ENCODE data around the gene ERN1. TPM values are rescaled to one million over a fixed set of nuclear protein-coding genes. Genes with fewer than 3 reads are reported as not detected.
"Not testable (repeated sequence)": the region's sequence is repeated elsewhere in the genome, so short reads cannot be mapped to it uniquely, and the experiment has no call there.

The ERN1 gene
- total and polyA plus RNA-seq, 3 donors from 2014 or later, result 7.0 to 13.0 (median 12.8) TPM

DNA sequence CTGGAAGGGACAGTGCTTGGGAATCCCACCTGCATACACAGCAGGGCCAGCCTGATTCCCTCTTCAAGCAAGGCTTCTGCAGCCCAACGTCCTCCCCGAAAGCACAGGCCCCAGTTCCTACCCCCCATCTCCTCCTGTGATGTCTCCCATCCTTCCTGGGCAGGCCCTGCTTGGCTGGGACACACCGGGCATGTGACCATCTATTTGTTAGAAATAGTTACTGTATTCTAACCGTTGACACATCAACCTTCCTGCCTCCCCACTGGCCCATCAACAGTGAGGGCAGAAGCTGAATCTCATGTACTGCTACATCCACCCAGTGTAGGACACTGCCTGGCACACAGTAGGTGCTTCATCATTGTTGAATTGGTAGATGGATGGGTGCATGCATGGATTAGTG lies 121.1 kb downstream of the ERN1 start:
- intact Hi-C loops (cut with DNase I; ENCODE audit: low total_unique reads), result no loop called here
- Histone ChIP-seq H3K9me3 (no peaks in the 10 kb centered on the region), H3K36me3 (ENCODE audit: low read depth, missing control alignments) (no peaks in the 10 kb centered on the region), H3K4me1 (no peaks in the 10 kb centered on the region), H3K4me3 (no peak overlapping the region), H3K27ac (no peak overlapping the region), H3K27me3 (no peaks in the 10 kb centered on the region)
- TF ChIP-seq POLR2A (IDR thresholded peaks at IDR 0.05), result no peak
- TF ChIP-seq, protein P1, sequence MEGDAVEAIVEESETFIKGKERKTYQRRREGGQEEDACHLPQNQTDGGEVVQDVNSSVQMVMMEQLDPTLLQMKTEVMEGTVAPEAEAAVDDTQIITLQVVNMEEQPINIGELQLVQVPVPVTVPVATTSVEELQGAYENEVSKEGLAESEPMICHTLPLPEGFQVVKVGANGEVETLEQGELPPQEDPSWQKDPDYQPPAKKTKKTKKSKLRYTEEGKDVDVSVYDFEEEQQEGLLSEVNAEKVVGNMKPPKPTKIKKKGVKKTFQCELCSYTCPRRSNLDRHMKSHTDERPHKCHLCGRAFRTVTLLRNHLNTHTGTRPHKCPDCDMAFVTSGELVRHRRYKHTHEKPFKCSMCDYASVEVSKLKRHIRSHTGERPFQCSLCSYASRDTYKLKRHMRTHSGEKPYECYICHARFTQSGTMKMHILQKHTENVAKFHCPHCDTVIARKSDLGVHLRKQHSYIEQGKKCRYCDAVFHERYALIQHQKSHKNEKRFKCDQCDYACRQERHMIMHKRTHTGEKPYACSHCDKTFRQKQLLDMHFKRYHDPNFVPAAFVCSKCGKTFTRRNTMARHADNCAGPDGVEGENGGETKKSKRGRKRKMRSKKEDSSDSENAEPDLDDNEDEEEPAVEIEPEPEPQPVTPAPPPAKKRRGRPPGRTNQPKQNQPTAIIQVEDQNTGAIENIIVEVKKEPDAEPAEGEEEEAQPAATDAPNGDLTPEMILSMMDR (IDR thresholded peaks at IDR 0.05), result no peak
- DNase-seq, result peak; percentile 8
- 63 to 72% methylated on average over 4 of the region's 4 CpGs for WGBS, 2 donors

DNA sequence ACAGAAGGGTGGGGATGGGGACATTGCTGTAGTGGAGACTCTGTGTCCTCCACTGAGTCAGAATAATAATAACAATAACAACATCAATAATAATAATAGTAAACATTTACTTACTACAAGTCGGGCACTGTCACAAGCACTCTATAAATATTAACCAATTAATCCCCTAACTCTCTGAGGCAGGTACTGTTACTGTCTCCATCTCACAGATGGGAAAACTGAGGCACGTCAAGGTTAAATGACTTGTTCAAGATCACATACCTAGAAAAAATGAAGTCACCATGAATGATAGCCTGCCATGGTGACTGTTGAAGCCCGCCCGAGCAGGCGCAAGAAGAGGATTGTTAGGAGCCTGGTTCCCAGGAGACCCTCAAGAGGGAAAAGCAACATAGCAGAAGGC lies 121.6 kb downstream of the ERN1 start:
- no peaks in the 10 kb centered on the region for H3K4me1 ChIP-seq
- H3K9me3 ChIP-seq, result no peaks in the 10 kb centered on the region
- H3K27me3 ChIP-seq, result no peaks in the 10 kb centered on the region
- WGBS, 2 donors, result 85 to 87% methylated on average over 5 of the region's 5 CpGs
- H3K27ac ChIP-seq, result no peak overlapping the region
- no peak overlapping the region for H3K4me3 ChIP-seq
- TF ChIP-seq, protein P1 (IDR thresholded peaks at IDR 0.05), result no peak
- TF ChIP-seq POLR2A (IDR thresholded peaks at IDR 0.05), result no peak
- no peak for DNase-seq
- intact Hi-C loops (cut with DNase I; ENCODE audit: low total_unique reads), result no loop called here
- H3K36me3 ChIP-seq (ENCODE audit: low read depth, missing control alignments), result no peaks in the 10 kb centered on the region

DNA sequence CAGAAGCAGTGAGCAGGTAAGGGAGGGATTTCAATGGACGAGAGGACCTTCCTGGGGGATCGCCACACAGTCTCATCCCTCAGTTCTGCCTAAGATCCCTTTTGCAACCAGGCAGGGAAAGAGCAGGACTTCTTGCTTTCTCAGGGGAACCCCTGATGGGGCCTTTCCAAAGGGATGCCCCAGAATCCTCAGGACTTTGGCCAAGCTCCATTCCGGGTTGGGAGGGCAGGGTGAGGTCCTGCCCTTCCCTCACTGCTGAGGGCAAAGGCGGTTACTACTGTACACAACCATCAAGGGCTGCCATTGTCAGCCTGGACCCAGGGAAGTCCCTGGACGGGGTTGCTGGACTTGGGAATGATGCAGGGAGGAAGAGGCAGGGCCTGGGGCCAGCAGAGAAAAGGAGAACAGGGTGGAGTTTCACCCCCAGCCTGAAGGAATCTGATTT lies 122.1 kb downstream of the ERN1 start:
- H3K4me3 ChIP-seq, result no peak overlapping the region
- H3K36me3 ChIP-seq (ENCODE audit: low read depth, missing control alignments), result no peaks in the 10 kb centered on the region
- H3K9me3 ChIP-seq, result no peaks in the 10 kb centered on the region
- no peak for TF ChIP-seq POLR2A (IDR thresholded peaks at IDR 0.05)
- TF ChIP-seq, protein P1 (IDR thresholded peaks at IDR 0.05), result no peak
- H3K4me1 ChIP-seq, result no peaks in the 10 kb centered on the region
- peak; percentile 14 for DNase-seq
- 64 to 69% methylated on average over 5 of the region's 5 CpGs for WGBS, 2 donors
- H3K27ac ChIP-seq, result no peak overlapping the region
- intact Hi-C loops (cut with DNase I; ENCODE audit: low total_unique reads), result no loop called here
- H3K27me3 ChIP-seq, result no peaks in the 10 kb centered on the region

DNA sequence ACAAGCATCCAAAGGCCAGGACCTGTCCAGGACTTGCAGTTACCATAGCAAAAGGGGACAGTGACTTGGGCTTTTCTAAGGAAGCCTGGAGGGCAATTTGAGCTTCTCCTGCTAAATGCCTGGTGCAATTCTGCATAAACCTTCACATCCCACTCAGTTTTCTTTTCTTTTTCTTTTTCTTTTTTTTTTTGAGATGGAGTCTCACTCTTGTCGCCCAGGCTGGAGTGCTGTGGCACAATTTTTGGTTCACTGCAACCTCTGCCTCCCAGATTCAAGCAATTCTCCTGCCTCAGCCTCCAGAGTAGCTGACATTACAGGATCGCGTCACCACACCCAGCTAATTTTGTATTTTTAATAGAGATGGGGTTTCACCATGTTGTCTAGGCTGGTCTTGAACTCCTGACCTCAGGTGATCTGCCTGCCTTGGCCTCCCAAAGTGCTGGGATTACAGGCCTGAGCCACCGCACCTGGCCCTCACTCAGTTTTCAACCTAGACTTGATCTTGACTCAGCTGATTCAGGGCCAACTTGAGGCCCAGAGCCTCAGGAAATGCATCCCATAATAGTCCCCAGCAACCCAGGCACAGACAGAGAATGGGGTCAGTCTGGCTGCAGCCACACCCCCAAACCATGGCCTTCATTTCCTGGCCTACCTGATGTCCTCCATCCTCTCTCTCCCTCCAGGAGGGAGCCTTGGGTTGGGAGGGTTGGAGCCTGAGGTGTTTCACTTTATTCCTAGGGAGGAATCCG lies 122.7 kb downstream of the ERN1 start:
- peak; percentile 10 for DNase-seq
- H3K27me3 ChIP-seq; H3K4me3 ChIP-seq; H3K27ac ChIP-seq; H3K9me3 ChIP-seq; intact Hi-C loops (cut with DNase I; ENCODE audit: low total_unique reads); H3K4me1 ChIP-seq; H3K36me3 ChIP-seq (ENCODE audit: low read depth, missing control alignments): not testable (repeated sequence)
- WGBS, 2 donors, result 90% methylated on average over 5 of the region's 5 CpGs

DNA sequence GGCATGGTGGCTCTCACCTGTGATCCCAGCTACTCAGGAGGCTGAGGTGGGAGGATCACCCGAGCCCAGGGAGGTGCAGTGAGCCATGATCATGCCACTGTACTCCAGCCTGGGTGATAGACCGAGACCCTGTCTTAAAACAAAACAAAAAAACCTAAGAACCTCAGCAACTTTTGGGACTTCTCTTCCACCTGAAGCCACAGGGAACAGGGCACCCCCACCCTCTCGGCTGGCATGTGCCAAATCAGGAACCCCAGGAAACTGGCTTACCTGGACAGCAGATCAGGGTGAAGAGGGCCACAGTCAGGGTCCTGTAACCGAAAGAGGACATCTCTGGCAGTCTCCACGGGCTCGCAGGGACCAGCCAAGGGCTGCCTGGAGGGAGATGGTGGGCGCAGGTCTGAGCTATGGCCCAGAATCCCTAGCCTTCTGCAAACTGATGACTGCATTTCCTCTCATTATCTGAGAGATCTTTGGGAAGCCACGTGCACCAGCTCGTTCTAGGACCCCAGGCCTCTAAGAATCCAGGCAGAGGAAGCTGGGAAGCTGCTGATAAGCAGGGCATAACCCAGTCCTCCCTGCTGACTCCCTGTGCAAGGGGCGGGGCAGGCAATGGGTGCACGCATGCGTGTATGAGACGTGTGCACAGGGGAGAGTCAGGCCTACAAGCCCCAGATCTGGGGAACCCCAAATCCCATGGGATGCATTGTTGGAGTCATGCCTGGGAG lies 123.4 kb downstream of the ERN1 start:
- no peaks in the 10 kb centered on the region for H3K4me1 ChIP-seq
- H3K36me3 ChIP-seq (ENCODE audit: low read depth, missing control alignments), result no peaks in the 10 kb centered on the region
- H3K9me3 ChIP-seq, result no peaks in the 10 kb centered on the region
- H3K4me3 ChIP-seq, result no peak overlapping the region
- TF ChIP-seq, protein P1 (IDR thresholded peaks at IDR 0.05), result no peak
- TF ChIP-seq POLR2A (IDR thresholded peaks at IDR 0.05), result no peak
- intact Hi-C loops (cut with DNase I; ENCODE audit: low total_unique reads), result no loop called here
- H3K27ac ChIP-seq, result no peak overlapping the region
- DNase-seq, result peak; percentile 14
- no peaks in the 10 kb centered on the region for H3K27me3 ChIP-seq
- 71 to 74% methylated on average over 11 to 13 of the region's 13 CpGs for WGBS, 2 donors
